RWPE2 (cell line): ENCODE measurements around the gene PPP1R1B.

ENCODE experiments used
- ATAC-seq: fragments of 200-7000 bp; cut with Tn5 transposase; 3 replicates; pipeline ENCODE4 v1.9.1; 2021; ENCODE audit warnings: low read depth
- DNase-seq: peaks from one replicate; pipeline ENCODE4 v3.0.0-alpha.2; 2020; ENCODE audit warnings: low spot score
- H3K27ac ChIP-seq: fragments of 450-650 bp; 2 replicates; pipeline ENCODE4 v1.5.1; 2017; ENCODE audit warnings: mild to moderate bottlenecking; ENCODE audit not compliant: poor library complexity, severe bottlenecking
- H3K27me3 ChIP-seq: fragments of 250-450 bp; sonication (Bioruptor Pico); 2 replicates; pipeline ENCODE4 v1.5.1; 2021; ENCODE audit warnings: mild to moderate bottlenecking, moderate library complexity; ENCODE audit not compliant: insufficient read depth, poor library complexity, severe bottlenecking
- H3K36me3 ChIP-seq: fragments of 250-450 bp; sonication (Bioruptor Pico); 2 replicates; pipeline ENCODE4 v1.5.1; 2020; ENCODE audit warnings: low read depth, mild to moderate bottlenecking, moderate library complexity
- H3K4me1 ChIP-seq: fragments of 250-450 bp; sonication (Bioruptor Pico); 2 replicates; pipeline ENCODE4 v1.5.1; 2021; ENCODE audit warnings: mild to moderate bottlenecking, moderate library complexity; ENCODE audit not compliant: insufficient read depth, poor library complexity, severe bottlenecking
- H3K4me3 ChIP-seq: fragments of 250-450 bp; sonication (Bioruptor Pico); 2 replicates; pipeline ENCODE4 v1.5.1; 2021; ENCODE audit warnings: mild to moderate bottlenecking, moderate library complexity; ENCODE audit not compliant: severe bottlenecking
- H3K9me3 ChIP-seq: fragments of 250-450 bp; sonication (Bioruptor Pico); 2 replicates; pipeline ENCODE4 v1.5.1; 2021; ENCODE audit warnings: mild to moderate bottlenecking, moderate library complexity; ENCODE audit not compliant: severe bottlenecking
- TF ChIP-seq, protein P1 (sequence below): fragments of 450-650 bp; IDR thresholded peaks from one replicate; pipeline ENCODE4 v1.5.1; 2017; ENCODE audit warnings: mild to moderate bottlenecking, moderate library complexity; ENCODE audit not compliant: poor library complexity, severe bottlenecking

Gene PPP1R1B

DNA sequence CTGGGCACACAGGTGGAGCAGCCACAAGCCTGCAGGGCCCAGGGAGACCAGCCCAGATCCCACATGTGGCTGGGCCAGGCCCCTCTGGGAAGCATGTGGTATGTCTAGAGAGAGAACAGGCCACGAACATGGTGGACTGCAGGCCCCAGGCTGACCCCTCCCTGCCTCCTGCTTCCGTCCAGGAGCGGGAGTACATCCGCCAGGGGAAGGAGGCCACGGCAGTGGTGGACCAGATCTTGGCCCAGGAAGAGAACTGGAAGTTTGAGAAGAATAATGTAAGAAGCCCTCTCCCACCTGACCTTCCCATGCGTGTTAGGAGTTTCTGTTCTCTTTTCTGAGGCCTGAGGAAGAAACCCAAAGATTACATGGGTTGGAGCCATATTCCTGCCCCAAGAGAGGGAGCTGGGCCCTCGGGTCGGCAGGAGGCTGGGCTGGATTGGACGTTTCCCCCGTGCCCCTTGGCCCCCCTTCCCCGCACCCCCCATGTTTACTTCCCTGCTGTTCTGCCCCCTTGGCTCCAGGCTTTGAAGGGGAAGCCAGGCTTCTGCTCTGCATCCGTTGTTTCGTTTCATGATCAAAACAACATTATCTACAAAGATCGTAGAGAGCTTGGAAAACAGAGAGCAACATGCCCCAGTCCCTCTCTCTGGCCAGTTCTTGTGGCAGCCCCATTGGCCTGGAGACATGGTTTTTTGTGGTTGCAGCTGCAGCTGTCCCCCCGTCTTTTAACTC is 32.7 kb downstream of the PPP1R1B start:
- ATAC-seq (no peak), DNase-seq (no peak)
- H3K36me3 ChIP-seq, result no peaks in the 10 kb centered on the region; the same call in 1 of the 2 replicates
- H3K4me1 ChIP-seq, result no peaks in the 10 kb centered on the region
- no peak overlapping the region for H3K27ac ChIP-seq
- no peaks in the 10 kb centered on the region for H3K27me3 ChIP-seq
- TF ChIP-seq, protein P1, sequence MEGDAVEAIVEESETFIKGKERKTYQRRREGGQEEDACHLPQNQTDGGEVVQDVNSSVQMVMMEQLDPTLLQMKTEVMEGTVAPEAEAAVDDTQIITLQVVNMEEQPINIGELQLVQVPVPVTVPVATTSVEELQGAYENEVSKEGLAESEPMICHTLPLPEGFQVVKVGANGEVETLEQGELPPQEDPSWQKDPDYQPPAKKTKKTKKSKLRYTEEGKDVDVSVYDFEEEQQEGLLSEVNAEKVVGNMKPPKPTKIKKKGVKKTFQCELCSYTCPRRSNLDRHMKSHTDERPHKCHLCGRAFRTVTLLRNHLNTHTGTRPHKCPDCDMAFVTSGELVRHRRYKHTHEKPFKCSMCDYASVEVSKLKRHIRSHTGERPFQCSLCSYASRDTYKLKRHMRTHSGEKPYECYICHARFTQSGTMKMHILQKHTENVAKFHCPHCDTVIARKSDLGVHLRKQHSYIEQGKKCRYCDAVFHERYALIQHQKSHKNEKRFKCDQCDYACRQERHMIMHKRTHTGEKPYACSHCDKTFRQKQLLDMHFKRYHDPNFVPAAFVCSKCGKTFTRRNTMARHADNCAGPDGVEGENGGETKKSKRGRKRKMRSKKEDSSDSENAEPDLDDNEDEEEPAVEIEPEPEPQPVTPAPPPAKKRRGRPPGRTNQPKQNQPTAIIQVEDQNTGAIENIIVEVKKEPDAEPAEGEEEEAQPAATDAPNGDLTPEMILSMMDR, result no peak
- H3K4me3 ChIP-seq, result no peak overlapping the region
- H3K9me3 ChIP-seq, result no peaks in the 10 kb centered on the region

DNA sequence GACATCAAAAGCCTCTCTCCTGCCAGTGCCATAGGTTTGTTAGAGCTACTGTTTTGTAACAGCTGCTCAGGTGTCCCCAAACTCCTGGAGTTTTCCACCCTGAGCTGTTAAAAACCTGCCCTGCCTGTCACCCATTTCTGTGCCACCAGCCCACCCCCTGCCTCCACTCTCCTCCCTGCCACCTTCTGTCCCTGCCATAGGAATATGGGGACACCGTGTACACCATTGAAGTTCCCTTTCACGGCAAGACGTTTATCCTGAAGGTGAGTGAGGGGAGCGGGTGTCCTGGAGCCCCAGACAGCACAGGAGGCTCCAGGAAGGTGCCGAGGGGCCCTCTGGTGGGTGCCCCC is 33.2 kb downstream of the PPP1R1B start:
- Histone ChIP-seq H3K27me3 (no peaks in the 10 kb centered on the region), H3K9me3 (no peaks in the 10 kb centered on the region), H3K4me1 (no peaks in the 10 kb centered on the region), H3K36me3 (no peaks in the 10 kb centered on the region; the same call in 1 of the 2 replicates), H3K27ac (no peak overlapping the region), H3K4me3 (no peak overlapping the region)
- TF ChIP-seq, protein P1, result no peak
- DNase-seq (no peak), ATAC-seq (no peak)

DNA sequence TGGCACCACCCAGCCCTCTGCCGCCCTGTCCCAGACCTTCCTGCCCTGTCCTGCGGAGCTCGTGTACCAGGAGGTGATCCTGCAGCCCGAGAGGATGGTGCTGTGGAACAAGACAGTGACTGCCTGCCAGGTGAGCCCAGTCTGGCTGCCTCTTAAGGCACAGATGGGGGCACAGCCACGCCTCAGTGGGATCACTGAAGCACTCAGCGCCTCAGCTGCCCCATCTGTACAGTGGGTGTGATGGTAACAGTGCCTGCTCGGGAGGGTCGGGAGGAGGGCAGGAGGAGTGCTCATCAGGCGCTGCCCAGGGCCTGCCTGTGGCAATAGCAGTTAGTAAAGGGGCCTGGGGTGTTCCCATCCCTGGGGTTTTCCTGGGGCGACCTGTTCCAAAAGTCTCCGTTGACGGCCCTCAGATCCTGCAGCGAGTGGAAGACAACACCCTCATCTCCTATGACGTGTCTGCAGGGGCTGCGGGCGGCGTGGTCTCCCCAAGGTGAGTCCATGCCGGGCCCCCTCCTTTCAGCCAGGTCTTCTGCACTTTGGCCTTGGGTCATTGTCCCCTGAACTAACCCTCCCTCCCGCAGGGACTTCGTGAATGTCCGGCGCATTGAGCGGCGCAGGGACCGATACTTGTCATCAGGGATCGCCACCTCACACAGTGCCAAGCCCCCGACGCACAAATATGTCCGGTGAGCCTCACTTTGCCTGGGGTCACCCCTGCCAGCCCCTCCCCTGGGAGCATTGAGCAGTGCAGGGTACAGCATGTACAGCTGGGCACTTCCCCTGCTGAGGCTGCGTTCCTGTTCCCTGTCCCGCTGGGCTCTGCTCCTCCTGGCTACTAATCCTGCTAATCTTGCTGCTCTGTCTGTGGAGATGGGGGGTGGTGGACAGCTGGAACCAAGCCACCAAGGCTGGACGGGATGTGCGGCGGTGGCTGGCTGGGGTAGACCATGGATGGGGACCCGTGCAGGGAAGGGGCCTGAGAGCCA is 33.9 kb downstream of the PPP1R1B start:
- DNase-seq, result no peak
- no peaks in the 10 kb centered on the region for H3K27me3 ChIP-seq
- TF ChIP-seq, protein P1, result no peak
- no peak for ATAC-seq
- H3K4me1 ChIP-seq, result no peaks in the 10 kb centered on the region
- H3K9me3 ChIP-seq, result no peaks in the 10 kb centered on the region
- H3K27ac ChIP-seq, result no peak overlapping the region
- H3K4me3 ChIP-seq, result no peak overlapping the region
- H3K36me3 ChIP-seq, result no peaks in the 10 kb centered on the region; the same call in 1 of the 2 replicates

DNA sequence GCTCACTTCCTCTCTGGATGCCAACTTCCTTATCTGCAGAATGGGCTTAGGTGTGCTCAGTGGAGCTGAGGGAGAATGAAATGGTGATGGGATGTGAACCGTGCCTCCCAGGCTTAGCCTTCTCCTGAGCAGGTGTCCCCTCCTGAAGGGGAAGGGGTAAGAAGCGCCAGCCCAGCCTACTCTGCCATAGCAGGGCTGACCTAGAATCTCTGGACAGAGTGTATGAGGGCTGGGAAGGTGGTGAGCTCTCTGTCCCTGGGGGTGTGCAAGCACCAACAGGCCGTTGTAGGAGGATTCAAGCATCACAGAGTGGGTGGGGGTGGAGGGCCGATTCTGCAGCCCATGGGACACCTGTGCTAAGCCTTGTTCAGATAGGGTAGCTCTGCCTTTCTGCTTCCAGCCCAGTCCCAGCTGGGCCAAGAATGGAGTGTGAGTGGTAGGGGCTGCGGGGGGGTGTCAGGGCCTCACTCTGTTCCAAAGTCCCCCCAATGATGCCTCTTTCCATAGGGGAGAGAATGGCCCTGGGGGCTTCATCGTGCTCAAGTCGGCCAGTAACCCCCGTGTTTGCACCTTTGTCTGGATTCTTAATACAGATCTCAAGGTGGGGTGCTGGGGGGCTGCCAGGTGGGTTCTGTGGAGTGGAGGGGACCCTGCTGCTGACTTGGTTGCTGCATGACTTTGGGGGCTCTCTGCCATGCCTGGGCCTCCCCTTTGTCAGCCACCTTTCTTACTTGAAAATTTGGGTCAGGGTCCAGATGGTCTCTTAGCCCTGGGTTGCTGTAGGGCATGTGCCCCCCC is 35.2 kb downstream of the PPP1R1B start:
- Histone ChIP-seq H3K27ac (no peak overlapping the region), H3K4me3 (no peak overlapping the region), H3K4me1 (no peaks in the 10 kb centered on the region), H3K9me3 (no peaks in the 10 kb centered on the region), H3K36me3 (no peaks in the 10 kb centered on the region; the same call in 1 of the 2 replicates), H3K27me3 (no peaks in the 10 kb centered on the region)
- ATAC-seq (no peak), DNase-seq (no peak)
- TF ChIP-seq, protein P1, result no peak
